Stimulated activated CD8-positive, alpha-beta memory T cell treated with anti-CD3 and anti-CD28 coated beads, Interleukin-12 subunit alpha, Interleukin-12 subunit beta, amount 100 ng/mL, for 24 hours (primary cell): Measurements from ENCODE around the gene TNS3.
"Not testable (repeated sequence)": the region's sequence is repeated elsewhere in the genome, so short reads cannot be mapped to it uniquely, and the experiment has no call there.

Source experiments
- DNase-seq: peaks from one replicate; pipeline ENCODE4 v3.0.0-alpha.2; 2020; ENCODE audit errors: extremely low read depth

Gene TNS3

GRCh38 chr7:47581804-47582763 lies at the start of gene TNS3:
TNS3 (minus strand) TSS chr7:47582111; CDS start chr7:47439636, 142,475 bp downstream.
- no peak for DNase-seq

- no peak for DNase-seq
Measured at GRCh38 chr7:47631711-47632110, 49.8 kb upstream of the TNS3 start.

- DNase-seq = no peak
Measured at GRCh38 chr7:47627580-47628283, 45.8 kb upstream of the TNS3 start.

GRCh38 chr7:47625861-47626715 lies 44.2 kb upstream of the TNS3 start:
- DNase-seq = no peak

- DNase-seq = no peak
Measured at GRCh38 chr7:47624689-47625088, 42.8 kb upstream of the TNS3 start.

GRCh38 chr7:47622946-47623640 lies 41.2 kb upstream of the TNS3 start:
- no peak for DNase-seq

- DNase-seq = no peak
Measured at GRCh38 chr7:47622586-47622945, 40.7 kb upstream of the TNS3 start.

- no peak for DNase-seq
Measured at GRCh38 chr7:47621979-47622561, 40.2 kb upstream of the TNS3 start.

GRCh38 chr7:47621347-47621746 lies 39.4 kb upstream of the TNS3 start:
- no peak for DNase-seq

GRCh38 chr7:47619806-47620205 lies 37.9 kb upstream of the TNS3 start:
- no peak for DNase-seq

- no peak for DNase-seq
Measured at GRCh38 chr7:47617131-47617530, 35.2 kb upstream of the TNS3 start.

GRCh38 chr7:47614450-47614849 lies 32.5 kb upstream of the TNS3 start:
- DNase-seq = no peak

GRCh38 chr7:47611045-47611511 lies 29.2 kb upstream of the TNS3 start:
- no peak for DNase-seq

- no peak for DNase-seq
Measured at GRCh38 chr7:47610506-47611044, 28.7 kb upstream of the TNS3 start.

GRCh38 chr7:47609803-47610452 lies 28.0 kb upstream of the TNS3 start:
- DNase-seq = no peak

GRCh38 chr7:47606593-47607046 lies 24.7 kb upstream of the TNS3 start:
- not testable (repeated sequence) for DNase-seq

- no peak for DNase-seq
Measured at GRCh38 chr7:47605816-47606575, 24.1 kb upstream of the TNS3 start.

- no peak for DNase-seq
Measured at GRCh38 chr7:47604496-47604890, 22.6 kb upstream of the TNS3 start.
